Breast epithelium (tissue), 4 donors: ENCODE data around the gene TKTL1. TPM values are rescaled to one million over a fixed set of nuclear protein-coding genes. Genes with fewer than 3 reads are reported as not detected.
A peak's percentile ranks its signal among the peaks of the same experiment; 100 is the strongest.

ENCODE experiments used
- DNase-seq, 2 donors: peaks; one replicate each; pipeline ENCODE4 v3.0.0-alpha.2; 2019; ENCODE audit warnings: low spot score in 2 of 2
- H3K27ac ChIP-seq, 2 donors: fragments of 200-600 bp; sonication (generic) in 1 of 2; one replicate each; pipeline ENCODE4 v1.5.1; 2016 to 2019; ENCODE audit warnings: mild to moderate bottlenecking in 1 of 2
- H3K27me3 ChIP-seq, 2 donors: fragments of 200-600 bp; sonication (generic) in 1 of 2; one replicate each; pipeline versions ENCODE4 v1.5.1 to v1.6.0; 2017 to 2019; ENCODE audit warnings: control low read depth in 1 of 2, mild to moderate bottlenecking in 1 of 2
- H3K36me3 ChIP-seq: fragments of 200-600 bp; one replicate; pipeline ENCODE4 v1.5.1; 2019
- H3K4me1 ChIP-seq, 2 donors: fragments of 200-600 bp; sonication (generic); one replicate each; pipeline ENCODE4 v1.5.1; 2016 to 2019; ENCODE audit warnings: control low read depth in 1 of 2
- H3K4me3 ChIP-seq, 3 donors: fragments of 200-600 bp; sonication (generic); 1 replicate in 2 of 3; 2 replicates in 1 of 3; pipeline ENCODE4 v1.5.1; 2016 to 2019; ENCODE audit warnings: mild to moderate bottlenecking in 3 of 3, moderate library complexity in 2 of 3
- H3K9me3 ChIP-seq, 2 donors: fragments of 200-600 bp; sonication (generic) in 1 of 2; one replicate each; pipeline ENCODE4 v1.5.1; 2016 to 2019; ENCODE audit warnings: control low read depth in 1 of 2
- POLR2A ChIP-seq: fragments of 450-650 bp; IDR thresholded peaks from one replicate; pipeline ENCODE4 v1.6.1; 2016; ENCODE audit warnings: antibody characterized with exemption, mild to moderate bottlenecking, moderate library complexity
- POLR2AphosphoS5 ChIP-seq, 3 donors: sonication (generic); formaldehyde crosslinking; IDR thresholded peaks; one replicate each; pipeline ENCODE4 v1.6.1; 2017; ENCODE audit warnings: antibody characterized with exemption in 3 of 3
- intact Hi-C: fragments of 100-400 bp; cut with DNase I; formaldehyde crosslinking; loops from one replicate; pipeline ENCODE4 v1.15.1; 2023; ENCODE audit warnings: low total_unique reads
- total RNA-seq, 3 donors: library from RNA; depleted of rRNA; stranded (reverse); fragments of >200 nt; gene quantifications; one replicate each; pipeline ENCODE4 v1.1.0, GENCODE V29; 2016
- TF ChIP-seq, protein P1 (sequence below), 3 donors: fragments of 450-650 bp; IDR thresholded peaks; one replicate each; pipeline ENCODE4 v1.5.1; 2016 to 2017; ENCODE audit warnings: antibody characterized with exemption in 3 of 3, mild to moderate bottlenecking in 3 of 3, moderate library complexity in 3 of 3

The TKTL1 gene
- total RNA-seq, 3 donors from 2014 or later = 0.16 TPM; not detected in 2

DNA sequence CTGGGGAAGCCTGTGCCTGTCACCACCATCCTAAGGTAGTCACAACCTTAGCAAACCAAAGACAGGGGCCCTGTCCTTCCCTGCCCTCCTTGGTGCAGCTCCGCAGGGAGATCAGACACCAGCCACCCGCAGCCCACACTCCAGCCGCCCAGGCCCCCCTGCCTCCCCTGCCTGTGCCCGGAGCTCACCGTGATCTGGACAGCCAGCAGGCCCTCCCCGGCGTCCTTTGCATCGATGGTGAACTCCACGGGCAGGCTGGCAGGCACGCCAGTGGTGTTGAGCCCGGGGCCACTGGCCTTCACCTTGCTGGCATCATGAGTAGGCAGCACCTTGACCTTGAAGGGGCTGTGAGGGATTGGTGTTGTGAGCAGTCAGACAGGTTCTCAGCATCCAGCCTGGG lies 62.4 kb downstream of the TKTL1 start:
- H3K36me3 ChIP-seq = no peaks in the 10 kb centered on the region
- no peaks in the 10 kb centered on the region for H3K9me3 ChIP-seq
- intact Hi-C loops = no loop called here
- H3K4me1 ChIP-seq = no peaks in the 10 kb centered on the region
- no peak for DNase-seq
- H3K4me3 ChIP-seq = no peak overlapping the region
- H3K27me3 ChIP-seq = peaks cover 0 to 19% of the 10 kb centered on the region in 2 donors
- TF ChIP-seq POLR2AphosphoS5 (IDR thresholded peaks at IDR 0.05) = no peak
- TF ChIP-seq, protein P1, sequence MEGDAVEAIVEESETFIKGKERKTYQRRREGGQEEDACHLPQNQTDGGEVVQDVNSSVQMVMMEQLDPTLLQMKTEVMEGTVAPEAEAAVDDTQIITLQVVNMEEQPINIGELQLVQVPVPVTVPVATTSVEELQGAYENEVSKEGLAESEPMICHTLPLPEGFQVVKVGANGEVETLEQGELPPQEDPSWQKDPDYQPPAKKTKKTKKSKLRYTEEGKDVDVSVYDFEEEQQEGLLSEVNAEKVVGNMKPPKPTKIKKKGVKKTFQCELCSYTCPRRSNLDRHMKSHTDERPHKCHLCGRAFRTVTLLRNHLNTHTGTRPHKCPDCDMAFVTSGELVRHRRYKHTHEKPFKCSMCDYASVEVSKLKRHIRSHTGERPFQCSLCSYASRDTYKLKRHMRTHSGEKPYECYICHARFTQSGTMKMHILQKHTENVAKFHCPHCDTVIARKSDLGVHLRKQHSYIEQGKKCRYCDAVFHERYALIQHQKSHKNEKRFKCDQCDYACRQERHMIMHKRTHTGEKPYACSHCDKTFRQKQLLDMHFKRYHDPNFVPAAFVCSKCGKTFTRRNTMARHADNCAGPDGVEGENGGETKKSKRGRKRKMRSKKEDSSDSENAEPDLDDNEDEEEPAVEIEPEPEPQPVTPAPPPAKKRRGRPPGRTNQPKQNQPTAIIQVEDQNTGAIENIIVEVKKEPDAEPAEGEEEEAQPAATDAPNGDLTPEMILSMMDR (IDR thresholded peaks at IDR 0.05) = no peak
- TF ChIP-seq POLR2A = no peak
- peak overlapping the region in 1 of 2 donors; percentile 52 for H3K27ac ChIP-seq

DNA sequence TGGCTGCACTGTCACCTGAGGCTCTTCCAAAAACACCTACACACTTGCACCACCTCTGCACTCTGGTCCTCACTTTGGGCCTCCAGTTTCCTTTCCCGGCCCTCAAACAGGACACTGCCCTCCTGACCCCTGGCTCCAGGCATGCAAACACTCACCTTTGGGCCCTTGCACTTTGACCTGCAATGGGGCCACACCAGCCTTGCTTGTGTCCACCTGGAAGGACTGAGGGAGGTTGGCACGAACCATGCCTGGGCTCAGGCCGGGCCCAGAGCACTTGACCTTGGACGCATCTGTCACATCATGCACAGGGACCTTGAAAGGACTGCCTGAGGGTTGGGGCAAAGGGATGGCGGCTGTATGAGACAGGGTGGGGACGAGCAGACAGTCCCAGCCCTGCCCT lies 63.2 kb downstream of the TKTL1 start:
- intact Hi-C loops = no loop called here
- Histone ChIP-seq H3K4me3 (no peak overlapping the region), H3K27ac (peak overlapping the region in 1 of 2 donors; percentile 52), H3K36me3 (no peaks in the 10 kb centered on the region), H3K9me3 (no peaks in the 10 kb centered on the region), H3K27me3 (peaks cover 0 to 15% of the 10 kb centered on the region in 2 donors), H3K4me1 (no peaks in the 10 kb centered on the region)
- TF ChIP-seq, protein P1 (IDR thresholded peaks at IDR 0.05) = no peak
- TF ChIP-seq POLR2A (no peak), POLR2AphosphoS5 (IDR thresholded peaks at IDR 0.05) (no peak)
- no peak for DNase-seq

DNA sequence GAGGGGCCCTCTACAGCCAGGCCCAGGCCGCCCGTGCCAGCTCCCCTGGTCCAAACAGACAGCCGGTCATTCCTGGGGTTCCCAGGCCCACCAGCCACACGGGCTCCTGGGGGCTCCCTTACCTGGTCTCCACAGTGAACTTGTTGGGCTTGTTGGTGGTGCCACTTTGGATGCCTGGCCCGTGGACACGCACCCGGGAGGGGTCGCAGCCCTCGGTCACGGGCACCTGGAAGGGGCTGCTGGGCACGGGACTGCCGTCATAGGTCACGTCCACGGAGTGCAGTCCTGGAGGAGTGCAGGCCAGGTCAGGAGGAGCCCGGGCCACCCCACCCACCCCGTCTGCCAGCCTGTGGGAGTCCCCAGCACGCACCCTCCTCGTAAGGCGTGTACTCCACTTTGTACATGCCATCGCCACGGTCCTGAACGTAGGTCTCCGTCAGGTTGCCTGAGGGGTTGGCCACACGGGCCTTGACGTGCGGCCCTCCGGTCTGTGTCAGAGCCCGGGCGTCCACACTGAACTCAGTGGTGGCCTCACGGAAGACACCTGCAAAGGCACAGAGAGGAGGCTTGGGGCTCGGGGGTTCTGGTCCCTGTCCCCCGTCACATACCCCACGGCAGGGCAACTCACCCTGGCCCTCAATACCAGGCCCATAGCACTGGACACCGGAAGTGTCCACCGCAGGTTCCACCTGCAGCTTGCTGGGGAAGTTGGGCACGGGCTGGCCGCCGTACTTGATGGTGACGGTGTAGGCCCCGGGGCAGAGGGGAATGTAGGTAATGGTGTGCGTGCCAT lies 64.0 kb downstream of the TKTL1 start:
- peak overlapping the region in 1 of 2 donors; percentile 32 for H3K27ac ChIP-seq
- H3K4me1 ChIP-seq = no peaks in the 10 kb centered on the region
- no peaks in the 10 kb centered on the region for H3K36me3 ChIP-seq

DNA sequence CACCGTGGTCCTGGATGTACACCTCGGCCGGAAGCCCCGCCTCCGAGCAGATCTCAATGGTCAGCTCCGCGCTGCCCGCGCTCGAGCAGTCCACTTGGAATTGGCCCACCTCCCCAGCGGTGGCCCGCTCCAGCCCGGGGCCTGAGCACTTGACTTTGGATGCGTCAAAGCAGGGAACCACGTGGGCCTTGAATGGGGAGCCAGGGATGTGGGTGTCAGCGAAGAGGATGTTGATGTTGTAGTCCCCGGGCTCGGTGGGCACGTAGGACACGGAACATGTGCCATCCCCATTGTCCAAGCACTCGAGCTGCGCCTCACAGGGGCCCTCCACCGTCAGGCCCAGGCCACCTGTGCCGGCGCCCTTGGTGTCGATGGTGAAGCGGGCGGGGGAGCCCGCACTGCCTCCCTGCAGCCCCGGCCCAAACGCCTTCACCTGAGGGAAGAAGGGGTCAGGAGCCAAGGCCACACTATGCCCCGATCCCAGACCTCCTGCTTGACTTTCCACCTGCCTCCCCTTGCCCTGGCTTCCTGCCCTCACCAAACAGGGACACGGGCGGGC lies 64.6 kb downstream of the TKTL1 start:
- Histone ChIP-seq H3K9me3 (no peaks in the 10 kb centered on the region), H3K27ac (peak overlapping the region in 1 of 2 donors; percentile 32), H3K4me1 (no peaks in the 10 kb centered on the region), H3K4me3 (no peak overlapping the region), H3K36me3 (no peaks in the 10 kb centered on the region), H3K27me3 (peaks cover 0 to 11% of the 10 kb centered on the region in 2 donors)
- intact Hi-C loops = no loop called here
- DNase-seq = no peak
- TF ChIP-seq POLR2A (no peak), POLR2AphosphoS5 (IDR thresholded peaks at IDR 0.05) (no peak)
- TF ChIP-seq, protein P1 (IDR thresholded peaks at IDR 0.05) = no peak

More for the DNA sequence above, 64.0 kb downstream of the TKTL1 start:
- no peak for TF ChIP-seq POLR2A
- DNase-seq = no peak
- intact Hi-C loops = no loop called here
- no peak overlapping the region for H3K4me3 ChIP-seq
- peaks cover 0 to 11% of the 10 kb centered on the region in 2 donors for H3K27me3 ChIP-seq
- no peaks in the 10 kb centered on the region for H3K9me3 ChIP-seq

DNA sequence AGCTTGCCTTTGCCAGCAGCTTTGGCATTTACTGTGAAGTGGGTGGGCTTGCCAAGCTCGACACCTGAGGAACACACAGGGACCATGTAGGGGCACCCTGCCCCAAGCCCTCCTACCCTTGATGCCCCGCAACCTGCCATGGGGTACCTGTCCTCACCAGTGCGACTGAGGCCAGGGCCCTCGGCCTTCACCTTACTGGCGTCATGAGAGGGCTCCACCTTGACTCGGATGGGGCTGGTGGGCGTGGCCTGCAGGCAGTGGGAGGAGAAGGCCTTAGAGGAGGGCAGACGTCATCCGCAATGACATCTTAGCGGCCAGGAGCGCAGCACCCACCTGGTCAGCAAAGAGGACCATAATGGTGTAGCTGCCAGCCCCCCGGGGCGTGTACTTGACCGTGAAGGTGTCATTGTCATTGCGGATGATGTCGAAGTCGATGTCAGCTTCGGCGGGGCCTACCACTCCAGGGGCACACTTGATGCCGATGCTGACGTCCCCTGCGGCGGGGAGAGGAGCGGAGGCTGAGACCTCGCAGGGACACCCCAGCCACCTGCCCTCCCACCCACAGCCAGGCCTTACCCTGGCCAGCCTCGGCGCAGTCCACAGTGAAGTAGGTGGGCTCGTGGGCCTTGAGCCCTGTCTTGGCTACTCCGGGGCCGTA lies 66.6 kb downstream of the TKTL1 start:
- no peaks in the 10 kb centered on the region for H3K36me3 ChIP-seq
- H3K27me3 ChIP-seq = peaks cover 0 to under 1% of the 10 kb centered on the region in 2 donors
- H3K4me1 ChIP-seq = no peaks in the 10 kb centered on the region

More for the DNA sequence above, 66.6 kb downstream of the TKTL1 start:
- H3K9me3 ChIP-seq = no peaks in the 10 kb centered on the region
- intact Hi-C loops = no loop called here
- H3K4me3 ChIP-seq = no peak overlapping the region
- peak overlapping the region in 1 of 2 donors; percentile 32 for H3K27ac ChIP-seq
- no peak for DNase-seq
- TF ChIP-seq, protein P1 (IDR thresholded peaks at IDR 0.05) = no peak
- TF ChIP-seq POLR2AphosphoS5 (IDR thresholded peaks at IDR 0.05) = no peak
- no peak for TF ChIP-seq POLR2A
